Fibroblast of mammary gland (primary cell): ENCODE measurements around the gene LRP1B.

Experiments
- DNase-seq: peaks from one replicate; pipeline ENCODE4 v3.0.0-alpha.2; 2010; ENCODE audit warnings: low read depth
- H3K4me3 ChIP-seq: 2 replicates; pipeline ENCODE4 v1.5.1; 2011; ENCODE audit warnings: low read depth, mild to moderate bottlenecking, low read length, moderate library complexity; ENCODE audit not compliant: control insufficient read depth
- TF ChIP-seq, protein P1 (sequence below): conservative IDR thresholded peaks from 2 replicates; pipeline ENCODE4 v1.5.1; 2011; ENCODE audit warnings: low read depth, low read length, inconsistent platforms; ENCODE audit not compliant: control insufficient read depth, insufficient read depth

The LRP1B gene

DNA sequence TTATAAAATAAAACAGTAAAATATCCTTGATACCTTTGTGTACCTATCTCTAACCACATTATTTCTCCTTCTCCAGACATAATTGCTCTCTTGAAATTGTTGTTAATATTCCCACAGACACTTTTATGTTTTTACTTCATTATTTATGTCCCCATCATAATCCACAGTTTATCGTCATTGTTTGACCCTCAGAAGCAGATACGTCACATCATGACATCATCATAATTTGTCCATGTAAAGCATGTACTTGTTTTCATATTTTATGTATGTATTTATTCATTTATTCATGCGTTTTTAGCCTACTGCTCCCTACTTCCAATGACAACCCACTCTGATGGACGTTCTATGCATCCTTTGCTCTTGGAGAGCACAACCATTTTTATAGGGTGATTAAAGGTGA, 1943.7 kb downstream of the LRP1B start:
- TF ChIP-seq, protein P1, sequence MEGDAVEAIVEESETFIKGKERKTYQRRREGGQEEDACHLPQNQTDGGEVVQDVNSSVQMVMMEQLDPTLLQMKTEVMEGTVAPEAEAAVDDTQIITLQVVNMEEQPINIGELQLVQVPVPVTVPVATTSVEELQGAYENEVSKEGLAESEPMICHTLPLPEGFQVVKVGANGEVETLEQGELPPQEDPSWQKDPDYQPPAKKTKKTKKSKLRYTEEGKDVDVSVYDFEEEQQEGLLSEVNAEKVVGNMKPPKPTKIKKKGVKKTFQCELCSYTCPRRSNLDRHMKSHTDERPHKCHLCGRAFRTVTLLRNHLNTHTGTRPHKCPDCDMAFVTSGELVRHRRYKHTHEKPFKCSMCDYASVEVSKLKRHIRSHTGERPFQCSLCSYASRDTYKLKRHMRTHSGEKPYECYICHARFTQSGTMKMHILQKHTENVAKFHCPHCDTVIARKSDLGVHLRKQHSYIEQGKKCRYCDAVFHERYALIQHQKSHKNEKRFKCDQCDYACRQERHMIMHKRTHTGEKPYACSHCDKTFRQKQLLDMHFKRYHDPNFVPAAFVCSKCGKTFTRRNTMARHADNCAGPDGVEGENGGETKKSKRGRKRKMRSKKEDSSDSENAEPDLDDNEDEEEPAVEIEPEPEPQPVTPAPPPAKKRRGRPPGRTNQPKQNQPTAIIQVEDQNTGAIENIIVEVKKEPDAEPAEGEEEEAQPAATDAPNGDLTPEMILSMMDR: no peak
- DNase-seq: no peak
- H3K4me3 ChIP-seq: no peak overlapping the region

DNA sequence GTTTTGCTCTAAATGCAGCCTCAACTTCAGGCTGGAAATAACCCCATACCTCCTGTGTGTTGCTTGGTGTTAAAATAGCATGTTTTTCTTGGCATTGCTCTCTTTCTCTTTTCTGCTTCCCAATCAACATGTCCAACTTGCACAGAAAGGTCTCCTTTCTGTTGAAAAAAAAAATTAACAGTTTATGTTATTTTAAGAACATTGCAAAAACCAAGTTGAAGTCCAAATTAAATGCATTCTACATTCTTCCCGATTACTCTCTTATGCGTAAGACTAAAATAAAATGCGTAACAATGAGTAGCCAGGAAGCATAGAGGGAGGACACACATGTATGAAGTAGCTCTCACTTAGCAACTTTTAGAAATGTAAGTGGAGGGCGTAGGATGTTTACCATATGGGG, 1944.5 kb downstream of the LRP1B start:
- DNase-seq: no peak
- TF ChIP-seq, protein P1: no peak

DNA sequence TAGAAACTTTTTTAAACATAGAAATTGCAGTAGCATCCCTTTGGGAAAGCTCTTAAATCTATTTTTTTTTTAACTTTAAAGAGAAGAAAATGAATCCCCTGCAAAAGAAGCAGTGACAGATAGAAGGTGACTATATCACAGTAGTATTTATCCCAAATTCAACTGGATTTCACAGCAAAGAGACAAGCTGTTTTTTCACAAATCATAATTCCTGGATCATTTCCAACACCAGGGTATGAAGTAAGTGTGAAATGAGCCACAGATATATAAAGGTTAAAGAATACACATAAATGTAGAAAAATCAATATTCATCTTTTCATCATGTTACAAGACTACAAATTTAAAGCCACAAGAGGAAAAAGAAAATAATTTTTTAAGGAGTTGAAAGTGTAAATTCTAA, 1945.7 kb downstream of the LRP1B start:
- H3K4me3 ChIP-seq: no peak overlapping the region
- DNase-seq: no peak
- TF ChIP-seq, protein P1: no peak

More for the DNA sequence above, 1944.5 kb downstream of the LRP1B start:
- H3K4me3 ChIP-seq: no peak overlapping the region

DNA sequence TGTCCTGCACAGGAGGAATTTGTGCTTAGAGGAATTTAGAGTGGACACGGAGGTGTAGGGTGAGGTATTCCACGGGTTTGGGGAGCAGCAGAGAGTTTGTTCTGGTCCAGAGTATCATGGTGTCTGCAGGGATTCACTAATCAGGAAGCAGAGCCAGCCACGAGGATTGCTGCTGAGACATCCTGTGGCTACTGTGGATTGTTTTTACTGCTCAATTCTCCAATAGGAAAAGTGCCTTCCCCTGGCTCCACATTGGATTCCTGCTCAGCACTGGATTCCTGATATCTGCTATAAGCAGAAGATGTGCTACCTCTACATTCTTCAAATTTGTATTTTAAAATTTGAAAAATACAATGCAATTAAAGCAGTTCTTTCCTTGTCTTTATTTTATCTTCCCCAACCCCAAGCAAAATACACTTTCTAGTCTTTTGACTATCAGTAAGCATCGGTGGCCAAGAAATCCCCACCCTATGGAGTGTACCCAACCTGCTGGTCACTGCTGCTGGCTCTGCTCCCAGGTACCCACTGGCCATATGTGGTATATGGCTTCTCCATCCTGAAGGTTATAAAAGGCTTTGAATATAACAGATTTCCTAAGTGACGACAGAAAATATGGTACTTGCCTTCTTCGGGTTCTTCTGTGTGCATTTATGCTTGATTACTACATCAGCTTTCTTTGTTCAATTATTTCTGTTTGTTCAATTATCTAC, 1947.6 kb downstream of the LRP1B start:
- no peak overlapping the region for H3K4me3 ChIP-seq
- TF ChIP-seq, protein P1: no peak
- DNase-seq: no peak
